Camera-type eye (tissue), 1 donor: ENCODE results near the gene HLA-DQB1. TPM values are rescaled to one million over a fixed set of nuclear protein-coding genes. Genes with fewer than 3 reads are reported as not detected.

Experiments used
- total RNA-seq: library from RNA; depleted of rRNA; stranded (reverse); fragments of >200 nt; gene quantifications from one replicate; pipeline ENCODE4 v1.2.3, GENCODE V29; 2014

Gene HLA-DQB1
- total RNA-seq: 0.27 TPM

GRCh38 chr6:32666420-32667300 is at the start of gene HLA-DQB1:
HLA-DQB1 (minus strand) TSS chr6:32666657; CDS start chr6:32666607, 50 bp downstream.

GRCh38 chr6:32637219-32637880 is 29.1 kb downstream of the HLA-DQB1 start, which contains the start of gene HLA-DQA1:
HLA-DQA1 (plus strand) TSS chr6:32637406; CDS start chr6:32637459, 53 bp downstream.

Other genes with a start within 250 kb of the HLA-DQB1 start
- 40.0 TPM for gene HLA-DRA, start 226.8 kb downstream of the HLA-DQB1 start, total RNA-seq
- gene HLA-DRB5, start 136.4 kb downstream of the HLA-DQB1 start, total RNA-seq: not detected
- gene HLA-DRB1, start 76.8 kb downstream of the HLA-DQB1 start, total RNA-seq: 6.3 TPM
- 0.38 TPM for gene HLA-DQA1, start 29.3 kb downstream of the HLA-DQB1 start, total RNA-seq
- gene HLA-DQA2, start 74.7 kb upstream of the HLA-DQB1 start, total RNA-seq: not detected
- gene HLA-DQB2, start 96.9 kb upstream of the HLA-DQB1 start, total RNA-seq: not detected
- not detected for gene HLA-DOB, start 150.3 kb upstream of the HLA-DQB1 start, total RNA-seq
- gene TAP2, start 172.1 kb upstream of the HLA-DQB1 start, total RNA-seq: 6.2 TPM
- 10.6 TPM for gene PSMB8, start 177.4 kb upstream of the HLA-DQB1 start, total RNA-seq
- 12.8 TPM for gene TAP1, start 187.0 kb upstream of the HLA-DQB1 start, total RNA-seq
- gene PSMB9, start 187.5 kb upstream of the HLA-DQB1 start, total RNA-seq: 4.0 TPM